Left ventricle myocardium inferior (tissue), 1 donor: ENCODE data around the gene DDX23. TPM values are rescaled to one million over a fixed set of nuclear protein-coding genes. Genes with fewer than 3 reads are reported as not detected.
A peak's percentile ranks its signal among the peaks of the same experiment; 100 is the strongest.

Experiments
- DNase-seq: peaks from one replicate; pipeline ENCODE4 v3.0.0-alpha.2; 2020
- H3K27ac ChIP-seq: fragments of 200-600 bp; replicated peaks from 2 replicates; pipeline ENCODE4 v1.8.0; 2021
- H3K27me3 ChIP-seq: fragments of 200-600 bp; 2 replicates; pipeline ENCODE4 v1.8.0; 2021; ENCODE audit warnings: low read depth
- H3K36me3 ChIP-seq: fragments of 200-600 bp; 2 replicates; pipeline ENCODE4 v1.8.0; 2021
- H3K4me1 ChIP-seq: fragments of 200-600 bp; 2 replicates; pipeline ENCODE4 v1.8.0; 2021
- H3K4me3 ChIP-seq: fragments of 200-600 bp; 2 replicates; pipeline ENCODE4 v1.8.0; 2021; ENCODE audit warnings: mild to moderate bottlenecking, moderate library complexity
- H3K9me3 ChIP-seq: fragments of 200-600 bp; replicated peaks from 2 replicates; pipeline ENCODE4 v1.8.0; 2021
- intact Hi-C: fragments of 100-400 bp; cut with micrococcal nuclease; formaldehyde crosslinking; loops from one replicate; pipeline ENCODE4 v1.11.0; 2022
- total RNA-seq: library from RNA; stranded (reverse); fragmentation: NEBNext Ultra II Directional; extraction: Animal tissue kit (Norgen Biotek cat#: 25700); gene quantifications from one replicate; pipeline ENCODE4 v1.2.1, GENCODE V29; 2021
- TF ChIP-seq, protein P1 (sequence below): fragments of 200-600 bp; IDR thresholded peaks from 2 replicates; pipeline ENCODE4 v1.8.0; 2021; ENCODE audit warnings: antibody characterized with exemption, mild to moderate bottlenecking, borderline replicate concordance
- donor health status: DM: no; HTN: yes; CAD: no; lungs with severe emphysema.

The DDX23 gene
- total RNA-seq, 1 donor from 2014 or later, result 36.6 TPM

DNA sequence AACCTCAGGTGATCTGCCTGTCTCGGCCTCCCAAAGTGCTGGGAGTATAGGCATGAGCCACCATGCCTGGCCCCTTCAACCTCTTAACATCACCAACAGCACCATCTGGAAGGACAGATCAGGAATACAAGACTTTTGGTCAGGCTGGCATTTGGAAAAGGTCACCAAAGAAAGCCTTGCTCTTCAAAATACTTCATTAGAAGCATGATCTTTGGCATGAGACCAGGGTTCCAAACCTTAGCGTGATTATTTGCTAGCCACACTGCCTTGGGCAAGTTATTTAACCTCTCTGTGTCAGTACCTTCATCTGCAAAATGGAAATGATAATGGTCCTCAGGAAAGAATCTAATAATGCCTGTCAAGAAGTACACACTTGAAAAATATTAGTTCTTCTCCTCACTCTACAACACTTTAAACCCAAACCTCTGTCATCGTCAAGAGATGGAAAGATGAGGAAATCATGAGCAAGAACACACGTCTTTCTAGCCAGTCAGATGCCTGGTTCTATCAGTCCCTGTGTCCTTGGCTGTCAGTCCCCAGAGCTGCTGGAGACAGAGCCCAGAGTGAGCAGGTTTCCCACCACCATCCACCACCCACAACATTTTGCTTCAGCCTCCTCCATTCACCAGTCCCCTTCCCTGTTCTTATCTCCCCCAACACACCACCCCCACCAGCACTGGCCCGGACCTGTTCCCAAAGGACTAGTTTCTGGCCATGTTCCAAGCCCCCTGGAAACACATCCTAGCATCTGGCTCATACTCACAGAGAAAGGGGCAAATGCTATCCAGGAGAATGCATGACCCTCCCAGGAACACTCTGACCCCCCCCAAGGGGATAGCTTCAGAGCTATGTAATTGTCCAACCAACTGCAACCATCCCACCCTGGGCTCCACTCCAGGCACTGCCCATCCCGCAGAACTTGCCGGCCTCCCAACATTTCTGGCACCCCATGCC lies 65.1 kb downstream of the DDX23 start:
- DNase-seq, result peak; percentile 61
- Histone ChIP-seq H3K27ac (peak overlapping the region; percentile 93), H3K27me3 (no peaks in the 10 kb centered on the region), H3K4me1 (peaks cover 83% of the 10 kb centered on the region), H3K9me3 (no peaks in the 10 kb centered on the region), H3K36me3 (peaks cover 12% of the 10 kb centered on the region), H3K4me3 (peak overlapping the region; percentile 83)
- TF ChIP-seq, protein P1, sequence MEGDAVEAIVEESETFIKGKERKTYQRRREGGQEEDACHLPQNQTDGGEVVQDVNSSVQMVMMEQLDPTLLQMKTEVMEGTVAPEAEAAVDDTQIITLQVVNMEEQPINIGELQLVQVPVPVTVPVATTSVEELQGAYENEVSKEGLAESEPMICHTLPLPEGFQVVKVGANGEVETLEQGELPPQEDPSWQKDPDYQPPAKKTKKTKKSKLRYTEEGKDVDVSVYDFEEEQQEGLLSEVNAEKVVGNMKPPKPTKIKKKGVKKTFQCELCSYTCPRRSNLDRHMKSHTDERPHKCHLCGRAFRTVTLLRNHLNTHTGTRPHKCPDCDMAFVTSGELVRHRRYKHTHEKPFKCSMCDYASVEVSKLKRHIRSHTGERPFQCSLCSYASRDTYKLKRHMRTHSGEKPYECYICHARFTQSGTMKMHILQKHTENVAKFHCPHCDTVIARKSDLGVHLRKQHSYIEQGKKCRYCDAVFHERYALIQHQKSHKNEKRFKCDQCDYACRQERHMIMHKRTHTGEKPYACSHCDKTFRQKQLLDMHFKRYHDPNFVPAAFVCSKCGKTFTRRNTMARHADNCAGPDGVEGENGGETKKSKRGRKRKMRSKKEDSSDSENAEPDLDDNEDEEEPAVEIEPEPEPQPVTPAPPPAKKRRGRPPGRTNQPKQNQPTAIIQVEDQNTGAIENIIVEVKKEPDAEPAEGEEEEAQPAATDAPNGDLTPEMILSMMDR, result no peak
- intact Hi-C loops, result no loop called here

DNA sequence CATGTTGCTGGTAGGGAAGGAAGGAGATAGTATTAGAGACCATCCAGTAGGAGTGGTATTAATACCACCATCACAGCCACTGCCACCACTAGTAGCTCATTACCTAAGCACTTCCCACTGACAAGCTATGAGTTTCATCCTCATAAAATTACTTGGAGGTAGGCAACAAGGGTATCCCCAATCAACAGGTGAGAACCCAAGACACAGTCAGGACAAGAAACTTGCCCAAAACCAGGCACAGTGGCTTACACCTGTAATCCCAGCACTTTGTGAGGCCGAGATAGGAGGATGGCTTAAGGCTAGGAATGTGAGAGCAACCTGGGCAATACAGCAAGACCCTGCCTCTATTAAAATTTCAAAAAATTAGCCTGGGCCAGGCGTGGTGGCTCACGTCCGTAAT lies 68.5 kb downstream of the DDX23 start:
- Histone ChIP-seq H3K27ac (peak overlapping the region; percentile 93), H3K4me1 (peaks cover 100% of the 10 kb centered on the region), H3K27me3 (no peaks in the 10 kb centered on the region), H3K36me3 (peaks cover 12% of the 10 kb centered on the region), H3K4me3 (peak overlapping the region; percentile 39), H3K9me3 (no peaks in the 10 kb centered on the region)
- intact Hi-C loops, result no loop called here
- no peak for DNase-seq
- TF ChIP-seq, protein P1, result no peak

DNA sequence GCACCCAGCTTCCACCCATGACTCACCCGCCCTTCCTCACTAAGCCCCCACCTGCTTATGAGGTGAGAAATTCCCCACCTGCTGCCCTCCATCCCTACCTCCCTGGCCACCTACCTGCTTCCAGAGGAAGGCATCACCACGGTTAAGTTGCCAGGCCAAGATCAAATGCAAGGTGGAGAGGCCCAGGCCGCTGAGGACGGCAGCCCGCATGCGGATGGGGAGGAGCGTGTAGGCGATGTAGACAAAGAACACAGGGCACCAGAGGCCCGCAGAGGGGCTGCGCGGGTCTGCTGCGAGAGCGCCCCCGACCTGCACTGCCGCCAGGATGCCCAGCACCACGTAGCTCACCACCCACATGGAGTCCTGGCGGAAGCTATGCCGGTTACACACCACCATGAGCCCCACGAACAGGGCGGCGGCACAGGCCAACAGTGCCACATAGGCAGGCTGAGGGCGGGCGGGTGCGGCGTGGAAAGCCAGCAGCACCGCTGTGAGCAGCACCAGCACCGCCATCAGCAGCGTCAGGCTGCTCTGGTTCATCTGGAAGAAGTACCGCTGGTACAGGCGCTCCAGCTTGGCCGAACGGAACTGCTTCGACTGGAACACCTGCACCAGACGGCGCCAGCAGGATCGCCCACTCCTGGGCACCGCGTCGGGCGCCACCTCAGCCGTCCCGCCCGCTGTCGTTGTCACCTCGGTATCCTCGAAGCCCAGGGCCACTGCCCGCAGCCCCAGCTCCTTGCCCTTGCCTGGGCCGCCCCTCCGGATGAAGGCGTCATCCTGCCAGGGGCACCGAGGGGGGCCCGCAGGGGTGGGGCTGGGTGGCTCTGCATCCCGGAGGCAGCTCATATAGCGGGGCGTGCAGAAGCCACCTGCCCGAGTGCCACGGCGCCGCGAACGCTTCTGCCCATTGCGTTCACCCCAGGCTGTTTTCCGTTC lies 69.2 kb downstream of the DDX23 start:
- DNase-seq, result no peak
- H3K27me3 ChIP-seq, result no peaks in the 10 kb centered on the region
- H3K4me1 ChIP-seq, result peaks cover 100% of the 10 kb centered on the region
- intact Hi-C loops, result no loop called here
- H3K4me3 ChIP-seq, result peak overlapping the region; percentile 39
- peak overlapping the region; percentile 93 for H3K27ac ChIP-seq
- peaks cover 17% of the 10 kb centered on the region for H3K36me3 ChIP-seq
- H3K9me3 ChIP-seq, result no peaks in the 10 kb centered on the region
- TF ChIP-seq, protein P1, result no peak

DNA sequence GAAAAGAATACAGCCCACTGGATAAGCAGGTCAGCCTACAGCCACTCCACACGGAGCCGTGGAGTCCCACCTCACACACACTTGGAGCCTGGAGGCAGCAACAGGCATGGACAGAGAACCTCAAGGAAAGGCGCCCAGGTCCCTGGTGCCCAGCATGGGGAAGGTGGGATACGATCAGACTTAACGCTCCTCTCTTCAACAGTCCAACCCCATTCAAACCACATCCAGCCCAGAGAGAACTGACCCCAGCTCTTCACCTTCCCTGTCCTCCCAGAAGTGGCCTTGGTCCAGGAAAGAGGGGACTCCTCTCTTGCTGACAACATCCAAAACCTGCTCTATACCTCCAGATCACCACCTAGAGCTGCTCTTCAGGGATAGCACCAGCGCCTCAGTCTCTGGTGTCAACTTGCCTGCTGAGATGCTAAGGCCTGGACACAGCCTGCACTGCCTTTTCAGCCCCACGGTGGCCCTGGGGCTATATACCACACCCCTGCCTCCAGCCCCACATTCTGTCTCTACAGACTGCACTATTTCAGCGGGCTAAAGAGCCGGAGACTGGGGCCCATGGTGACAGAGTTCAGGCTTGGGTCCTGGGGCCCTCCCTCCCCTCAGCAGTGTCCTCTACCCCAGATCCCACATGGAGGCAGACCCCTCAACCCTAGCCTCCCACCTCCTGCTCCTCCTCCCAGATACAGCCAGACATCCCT lies 70.1 kb downstream of the DDX23 start:
- Histone ChIP-seq H3K9me3 (no peaks in the 10 kb centered on the region), H3K27ac (peak overlapping the region; percentile 93), H3K36me3 (peaks cover 25% of the 10 kb centered on the region), H3K27me3 (no peaks in the 10 kb centered on the region), H3K4me3 (peak overlapping the region; percentile 39), H3K4me1 (peaks cover 100% of the 10 kb centered on the region)
- intact Hi-C loops, result no loop called here
- no peak for DNase-seq
- TF ChIP-seq, protein P1, result no peak

DNA sequence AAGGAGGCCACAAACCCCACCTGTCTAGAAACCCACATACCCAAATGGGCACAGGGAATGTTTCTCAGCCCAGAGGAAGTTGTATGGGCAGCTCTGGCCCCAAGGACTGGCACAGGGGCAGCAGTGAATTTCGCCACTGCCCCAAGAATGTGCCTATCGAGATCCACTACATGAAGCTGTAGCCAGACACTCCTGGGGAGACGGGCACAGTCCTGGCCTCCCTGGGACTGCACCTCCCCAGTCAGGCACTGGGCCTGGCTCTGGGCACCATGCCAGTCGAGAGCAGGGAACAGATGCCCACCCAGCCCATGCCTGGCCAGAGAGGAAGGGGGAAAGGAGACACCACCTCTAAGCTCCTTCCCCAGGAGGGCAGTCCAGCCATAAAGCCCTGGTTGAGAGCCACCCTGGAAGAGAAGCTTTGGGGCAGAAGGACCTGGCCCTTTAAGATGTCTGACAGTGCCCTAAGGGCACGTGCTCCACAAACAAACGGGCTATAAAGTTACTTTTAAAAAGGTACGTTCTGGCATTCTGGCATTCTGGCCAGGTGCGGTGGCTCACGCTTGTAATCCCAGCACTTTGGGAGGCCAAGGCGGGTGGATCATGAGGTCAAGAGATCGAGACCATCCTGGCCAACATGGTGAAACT lies 71.5 kb downstream of the DDX23 start:
- TF ChIP-seq, protein P1, result no peak
- peaks cover 99% of the 10 kb centered on the region for H3K4me1 ChIP-seq
- peak overlapping the region; percentile 39 for H3K4me3 ChIP-seq
- H3K27ac ChIP-seq, result peak overlapping the region; percentile 93
- no peaks in the 10 kb centered on the region for H3K27me3 ChIP-seq
- no peaks in the 10 kb centered on the region for H3K9me3 ChIP-seq
- DNase-seq, result no peak
- H3K36me3 ChIP-seq, result peaks cover 39% of the 10 kb centered on the region
- intact Hi-C loops, result no loop called here
